Nephron (organoid): ENCODE results near the gene SIX1.

ENCODE experiments used
- H3K27ac Mint-ChIP-seq, 3 experiments: 2 replicates each; pipeline ENCODE4 v1.8.0; 2020; ENCODE audit warnings: mixed read lengths in 3 of 3, mild to moderate bottlenecking in 2 of 3, moderate library complexity in 1 of 3
- H3K27me3 Mint-ChIP-seq: 2 replicates; pipeline ENCODE4 v1.8.0; 2021; ENCODE audit warnings: low read depth, mild to moderate bottlenecking, moderate library complexity, mixed read lengths
- H3K36me3 Mint-ChIP-seq: 2 replicates; pipeline ENCODE4 v1.8.0; 2020; ENCODE audit warnings: low read depth, mixed read lengths
- H3K4me1 Mint-ChIP-seq: 2 replicates; pipeline ENCODE4 v1.8.0; 2020; ENCODE audit warnings: mixed read lengths
- H3K4me3 Mint-ChIP-seq, 3 experiments: 2 replicates each; pipeline ENCODE4 v1.8.0; 2020; ENCODE audit warnings: mild to moderate bottlenecking in 3 of 3, mixed read lengths in 3 of 3, moderate library complexity in 2 of 3
- H3K9me3 Mint-ChIP-seq: 2 replicates; pipeline ENCODE4 v1.8.0; 2020; ENCODE audit warnings: mixed read lengths
- TF ChIP-seq, protein P1 (sequence below), 3 experiments: fragments of 200-600 bp; sonication (generic); IDR thresholded peaks; one replicate each; pipeline ENCODE4 v1.5.0; 2021; ENCODE audit warnings: antibody characterized with exemption in 3 of 3; ENCODE audit not compliant: unreplicated experiment in 3 of 3

Gene SIX1

DNA sequence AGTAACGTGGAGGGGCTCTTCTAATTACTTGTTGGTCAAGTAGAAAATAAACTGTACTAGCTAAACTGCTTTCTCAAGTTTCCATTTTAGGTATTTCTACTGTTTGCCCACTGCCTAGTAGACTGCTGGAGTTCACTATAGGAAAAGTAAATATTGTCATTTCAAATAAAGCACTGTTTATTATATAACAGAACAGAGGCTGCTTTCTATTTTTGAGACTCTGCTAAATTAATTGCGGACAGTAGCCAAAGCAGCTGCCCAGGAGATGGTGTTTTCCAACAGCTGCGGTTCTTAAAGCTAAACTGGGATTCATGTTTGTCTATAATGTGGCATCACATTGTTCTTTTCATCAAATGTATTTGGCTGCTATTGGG lies 15.9 kb upstream of the SIX1 start:
- H3K4me3 Mint-ChIP-seq, result peak overlapping the region in 2 of 3 experiments; percentile 19 to 45
- H3K36me3 Mint-ChIP-seq, result no peaks in the 10 kb centered on the region
- H3K27ac Mint-ChIP-seq, result peak overlapping the region; percentile 38 to 85 (median 74)
- TF ChIP-seq, protein P1, sequence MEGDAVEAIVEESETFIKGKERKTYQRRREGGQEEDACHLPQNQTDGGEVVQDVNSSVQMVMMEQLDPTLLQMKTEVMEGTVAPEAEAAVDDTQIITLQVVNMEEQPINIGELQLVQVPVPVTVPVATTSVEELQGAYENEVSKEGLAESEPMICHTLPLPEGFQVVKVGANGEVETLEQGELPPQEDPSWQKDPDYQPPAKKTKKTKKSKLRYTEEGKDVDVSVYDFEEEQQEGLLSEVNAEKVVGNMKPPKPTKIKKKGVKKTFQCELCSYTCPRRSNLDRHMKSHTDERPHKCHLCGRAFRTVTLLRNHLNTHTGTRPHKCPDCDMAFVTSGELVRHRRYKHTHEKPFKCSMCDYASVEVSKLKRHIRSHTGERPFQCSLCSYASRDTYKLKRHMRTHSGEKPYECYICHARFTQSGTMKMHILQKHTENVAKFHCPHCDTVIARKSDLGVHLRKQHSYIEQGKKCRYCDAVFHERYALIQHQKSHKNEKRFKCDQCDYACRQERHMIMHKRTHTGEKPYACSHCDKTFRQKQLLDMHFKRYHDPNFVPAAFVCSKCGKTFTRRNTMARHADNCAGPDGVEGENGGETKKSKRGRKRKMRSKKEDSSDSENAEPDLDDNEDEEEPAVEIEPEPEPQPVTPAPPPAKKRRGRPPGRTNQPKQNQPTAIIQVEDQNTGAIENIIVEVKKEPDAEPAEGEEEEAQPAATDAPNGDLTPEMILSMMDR (IDR thresholded peaks at IDR 0.05; ENCODE audit: unreplicated experiment in 3 of 3), result no peak
- peaks cover 7% of the 10 kb centered on the region for H3K9me3 Mint-ChIP-seq
- H3K27me3 Mint-ChIP-seq, result peaks cover 5% of the 10 kb centered on the region
- H3K4me1 Mint-ChIP-seq, result peaks cover 17% of the 10 kb centered on the region

GRCh38 chr14:60662982-60663381 lies 13.7 kb upstream of the SIX1 start:
- peaks cover 3% of the 10 kb centered on the region for H3K9me3 Mint-ChIP-seq
- no peak overlapping the region for H3K4me3 Mint-ChIP-seq
- H3K27ac Mint-ChIP-seq, result peak overlapping the region in 1 of 3 experiments; percentile 5
- peaks cover 31% of the 10 kb centered on the region for H3K4me1 Mint-ChIP-seq
- H3K36me3 Mint-ChIP-seq, result no peaks in the 10 kb centered on the region
- TF ChIP-seq, protein P1 (IDR thresholded peaks at IDR 0.05; ENCODE audit: unreplicated experiment in 3 of 3), result no peak
- peaks cover 15% of the 10 kb centered on the region for H3K27me3 Mint-ChIP-seq

- no peak overlapping the region for H3K27ac Mint-ChIP-seq
- H3K9me3 Mint-ChIP-seq, result no peaks in the 10 kb centered on the region
- peaks cover 26% of the 10 kb centered on the region for H3K27me3 Mint-ChIP-seq
- peaks cover 35% of the 10 kb centered on the region for H3K4me1 Mint-ChIP-seq
- TF ChIP-seq, protein P1 (IDR thresholded peaks at IDR 0.05; ENCODE audit: unreplicated experiment in 3 of 3), result no peak
- no peak overlapping the region for H3K4me3 Mint-ChIP-seq
- H3K36me3 Mint-ChIP-seq, result no peaks in the 10 kb centered on the region
Measured at GRCh38 chr14:60661721-60662120, 12.4 kb upstream of the SIX1 start.

- H3K27ac Mint-ChIP-seq, result peak overlapping the region; percentile 91 to 94 (median 92)
- peaks cover 41% of the 10 kb centered on the region for H3K4me1 Mint-ChIP-seq
- TF ChIP-seq, protein P1 (IDR thresholded peaks at IDR 0.05; ENCODE audit: unreplicated experiment in 3 of 3), result no peak
- peaks cover 49% of the 10 kb centered on the region for H3K27me3 Mint-ChIP-seq
- peak overlapping the region; percentile 85 to 90 (median 86) for H3K4me3 Mint-ChIP-seq
- H3K36me3 Mint-ChIP-seq, result no peaks in the 10 kb centered on the region
- no peaks in the 10 kb centered on the region for H3K9me3 Mint-ChIP-seq
Measured at GRCh38 chr14:60658909-60659585, 9.8 kb upstream of the SIX1 start.

- Mint-ChIP-seq H3K27me3 (peaks cover 55% of the 10 kb centered on the region), H3K36me3 (no peaks in the 10 kb centered on the region), H3K9me3 (no peaks in the 10 kb centered on the region), H3K4me3 (peak overlapping the region; percentile 85 to 90 (median 86)), H3K27ac (peak overlapping the region; percentile 91 to 94 (median 92)), H3K4me1 (peaks cover 45% of the 10 kb centered on the region)
- TF ChIP-seq, protein P1 (IDR thresholded peaks at IDR 0.05; ENCODE audit: unreplicated experiment in 3 of 3), result no peak
Measured at GRCh38 chr14:60658211-60658690, 9.0 kb upstream of the SIX1 start.
